Pancreas (tissue), 10 donors: ENCODE measurements around the gene SUV39H1. TPM values are rescaled to one million over a fixed set of nuclear protein-coding genes. Genes with fewer than 3 reads are reported as not detected.

Experiments
- ATAC-seq, 4 donors: fragments of 200-7000 bp; cut with Tn5 transposase; one replicate each; pipeline versions ENCODE4 v1.8.0 to v1.9.1; 2020; ENCODE audit warnings: mild to moderate bottlenecking in 4 of 4, moderate library complexity in 4 of 4
- DNase-seq, 6 donors: peaks; one replicate each; pipeline ENCODE4 v3.0.0-alpha.2; 2020
- FAIRE-seq: peaks from 2 replicates; lab custom pipeline; 2012; peaks lifted over from hg19 to GRCh38; lab: Jason Lieb, UNC
- H3K27ac ChIP-seq, 4 donors: fragments of 200-600 bp; sonication (generic); 1 replicate in 3 of 4; 2 replicates in 1 of 4; pipeline versions ENCODE4 v1.5.0 to v1.8.0; 2020
- H3K27me3 ChIP-seq, 4 donors: fragments of 200-600 bp; one replicate each; pipeline ENCODE4 v1.8.0; 2021
- H3K36me3 ChIP-seq, 3 donors: fragments of 200-600 bp; sonication (generic) in 1 of 3; one replicate each; pipeline versions ENCODE4 v1.5.0 to v1.8.0; 2020 to 2021
- H3K4me1 ChIP-seq, 3 donors: fragments of 200-600 bp; one replicate each; pipeline ENCODE4 v1.8.0; 2021
- H3K4me3 ChIP-seq, 4 donors: fragments of 200-600 bp; sonication (generic) in 2 of 4; one replicate each; pipeline versions ENCODE4 v1.5.0 to v1.8.0; 2020 to 2021
- H3K9me3 ChIP-seq, 4 donors: fragments of 200-600 bp; one replicate each; pipeline ENCODE4 v1.8.0; 2021
- CTCF ChIP-seq, 4 donors: fragments of 200-600 bp; sonication (generic) in 3 of 4; IDR thresholded peaks; one replicate each; pipeline versions ENCODE4 v1.5.0 to v1.8.0; 2021; ENCODE audit warnings: antibody characterized with exemption in 4 of 4
- WGBS, 2 donors: extraction: QIAGEN DNeasy Blood & Tissue Kit; methylation state at CpG; one replicate each; pipeline ENCODE4 v1.1.7; 2013; 5-methylcytosine and 5-hydroxymethylcytosine counted together
- intact Hi-C, 3 donors: fragments of 100-400 bp; cut with DNase I; formaldehyde crosslinking; loops; one replicate each; pipeline versions ENCODE4 v1.11.1 to v1.14.2; 2022
- polyA plus RNA-seq, 2 donors: library from polyadenylated mRNA; stranded (reverse); fragments of 200-250 nt; gene quantifications; one replicate each; pipeline ENCODE4 v1.2.3, GENCODE V29; 2013
- total RNA-seq, 6 donors: library from RNA; stranded (reverse); fragmentation: NEBNext Ultra II Directional in 4 of 6; extraction: Animal tissue kit (Norgen Biotek cat#: 25700) in 4 of 6; gene quantifications; one replicate each; pipeline versions ENCODE4 v1.2.1 to v1.2.4, GENCODE V29; 2021 to 2023
- donor health status: healthy with polysubstance abuse.
- donor health status: DM: no; HTN: no; CAD: no; lungs with moderate emphysema.
- donor health status: DM: no; HTN: no; CAD: no.
- donor health status: control.
- donor health status: control.
- donor health status: Bipolar disorder and iron deficiency.
- donor health status: DM: yes; HTN: yes; CAD: no.
- donor health status: DM: no; HTN: no; CAD: no.
- donor health status: DM: no; HTN: no; CAD: no.
- donor health status: DM: yes; HTN: yes; CAD: no.

The SUV39H1 gene
- total and polyA plus RNA-seq, 8 donors, result 0.88 to 2.8 (median 1.9) TPM

- intact Hi-C loops, result no loop called here
- DNase-seq (no peak), ATAC-seq (no peak), FAIRE-seq (no peak)
- no peak for TF ChIP-seq CTCF (IDR thresholded peaks at IDR 0.05)
- Histone ChIP-seq H3K36me3 (no peaks in the 10 kb centered on the region), H3K27me3 (peaks cover 0 to 7% (median 0%) of the 10 kb centered on the region in 4 donors), H3K9me3 (no peaks in the 10 kb centered on the region), H3K4me1 (no peaks in the 10 kb centered on the region), H3K4me3 (no peak overlapping the region), H3K27ac (no peak overlapping the region)
These were observed 25.4 kb downstream of the SUV39H1 start for GRCh38 chrX:48721916-48722315.

- H3K36me3 ChIP-seq, result no peaks in the 10 kb centered on the region
- H3K4me1 ChIP-seq, result no peaks in the 10 kb centered on the region
- intact Hi-C loops, result no loop called here
- H3K27ac ChIP-seq, result no peak overlapping the region
- H3K4me3 ChIP-seq, result no peak overlapping the region
- no peak for ATAC-seq
- no peak for TF ChIP-seq CTCF (IDR thresholded peaks at IDR 0.05)
- no peaks in the 10 kb centered on the region for H3K9me3 ChIP-seq
- DNase-seq, result no peak
- 81 to 82% methylated on average over 2 of the region's 2 CpGs for WGBS, 2 donors
- FAIRE-seq, result no peak
- peaks cover 0 to 11% (median 0%) of the 10 kb centered on the region in 4 donors for H3K27me3 ChIP-seq
These were observed 30.1 kb downstream of the SUV39H1 start for GRCh38 chrX:48726596-48726995.

GRCh38 chrX:48728653-48729052, 32.1 kb downstream of the SUV39H1 start:
- peaks cover 0 to 11% (median 0%) of the 10 kb centered on the region in 4 donors for H3K27me3 ChIP-seq
- DNase-seq, result no peak
- no peaks in the 10 kb centered on the region for H3K36me3 ChIP-seq
- H3K4me1 ChIP-seq, result no peaks in the 10 kb centered on the region
- H3K27ac ChIP-seq, result no peak overlapping the region
- FAIRE-seq, result no peak
- intact Hi-C loops, result no loop called here
- no peaks in the 10 kb centered on the region for H3K9me3 ChIP-seq
- no peak for ATAC-seq
- no peak for TF ChIP-seq CTCF (IDR thresholded peaks at IDR 0.05)
- no peak overlapping the region for H3K4me3 ChIP-seq

GRCh38 chrX:48736303-48736702, 39.8 kb downstream of the SUV39H1 start:
- intact Hi-C loops, result no loop called here
- Histone ChIP-seq H3K36me3 (no peaks in the 10 kb centered on the region), H3K27me3 (no peaks in the 10 kb centered on the region), H3K9me3 (no peaks in the 10 kb centered on the region), H3K27ac (no peak overlapping the region), H3K4me1 (no peaks in the 10 kb centered on the region), H3K4me3 (no peak overlapping the region)
- FAIRE-seq (no peak), DNase-seq (no peak), ATAC-seq (no peak)
- TF ChIP-seq CTCF (IDR thresholded peaks at IDR 0.05), result no peak
- WGBS, 2 donors, result 80 to 93% methylated on average over 1 of the region's 1 CpG

GRCh38 chrX:48736878-48737212, 40.3 kb downstream of the SUV39H1 start:
- H3K27ac ChIP-seq, result peak overlapping the region in 1 of 4 donors; percentile 88
- no peak for FAIRE-seq

More at GRCh38 chrX:48736878-48737212, 40.3 kb downstream of the SUV39H1 start:
- no peaks in the 10 kb centered on the region for H3K4me1 ChIP-seq
- DNase-seq (no peak), ATAC-seq (no peak)
- H3K9me3 ChIP-seq, result no peaks in the 10 kb centered on the region
- H3K36me3 ChIP-seq, result no peaks in the 10 kb centered on the region
- TF ChIP-seq CTCF (IDR thresholded peaks at IDR 0.05), result no peak
- intact Hi-C loops, result no loop called here
- H3K27me3 ChIP-seq, result no peaks in the 10 kb centered on the region
- H3K4me3 ChIP-seq, result peak overlapping the region in 1 of 4 donors; percentile 45
- WGBS, 2 donors, result 4 to 51% methylated on average over 10 of the region's 10 CpGs
